HG03342 (cell line): ENCODE measurements around the gene RNU1-2.
"Not testable (repeated sequence)": the region's sequence is repeated elsewhere in the genome, so short reads cannot be mapped to it uniquely, and the experiment has no call there.

ENCODE experiments used
- ATAC-seq: cut with Tn5 transposase; IDR thresholded peaks from one replicate; pipeline ENCODE4 v1.9.1; 2021; ENCODE audit warnings: mild to moderate bottlenecking, moderate library complexity; ENCODE audit not compliant: unreplicated experiment

The RNU1-2 gene

DNA sequence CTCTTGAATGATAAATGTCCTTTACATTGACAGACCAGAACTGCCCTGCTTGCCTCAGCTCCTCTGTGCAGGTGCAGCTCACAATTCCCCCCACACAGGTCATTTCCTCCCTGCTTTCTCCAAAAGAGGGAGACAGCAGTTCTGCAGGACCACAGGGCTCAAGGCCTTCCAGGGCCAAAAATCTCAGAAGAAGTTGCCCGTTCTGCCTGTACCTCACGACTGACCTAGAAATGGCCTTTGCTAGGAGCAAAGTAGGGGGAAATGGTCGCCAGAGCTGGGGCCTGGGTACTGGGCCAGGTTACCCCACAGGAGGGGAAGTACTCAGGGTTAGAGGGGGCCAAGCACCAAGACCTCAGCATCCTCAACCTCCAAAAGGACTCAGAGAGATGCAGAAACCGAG is 11.1 kb downstream of the RNU1-2 start:
- no peak for ATAC-seq

DNA sequence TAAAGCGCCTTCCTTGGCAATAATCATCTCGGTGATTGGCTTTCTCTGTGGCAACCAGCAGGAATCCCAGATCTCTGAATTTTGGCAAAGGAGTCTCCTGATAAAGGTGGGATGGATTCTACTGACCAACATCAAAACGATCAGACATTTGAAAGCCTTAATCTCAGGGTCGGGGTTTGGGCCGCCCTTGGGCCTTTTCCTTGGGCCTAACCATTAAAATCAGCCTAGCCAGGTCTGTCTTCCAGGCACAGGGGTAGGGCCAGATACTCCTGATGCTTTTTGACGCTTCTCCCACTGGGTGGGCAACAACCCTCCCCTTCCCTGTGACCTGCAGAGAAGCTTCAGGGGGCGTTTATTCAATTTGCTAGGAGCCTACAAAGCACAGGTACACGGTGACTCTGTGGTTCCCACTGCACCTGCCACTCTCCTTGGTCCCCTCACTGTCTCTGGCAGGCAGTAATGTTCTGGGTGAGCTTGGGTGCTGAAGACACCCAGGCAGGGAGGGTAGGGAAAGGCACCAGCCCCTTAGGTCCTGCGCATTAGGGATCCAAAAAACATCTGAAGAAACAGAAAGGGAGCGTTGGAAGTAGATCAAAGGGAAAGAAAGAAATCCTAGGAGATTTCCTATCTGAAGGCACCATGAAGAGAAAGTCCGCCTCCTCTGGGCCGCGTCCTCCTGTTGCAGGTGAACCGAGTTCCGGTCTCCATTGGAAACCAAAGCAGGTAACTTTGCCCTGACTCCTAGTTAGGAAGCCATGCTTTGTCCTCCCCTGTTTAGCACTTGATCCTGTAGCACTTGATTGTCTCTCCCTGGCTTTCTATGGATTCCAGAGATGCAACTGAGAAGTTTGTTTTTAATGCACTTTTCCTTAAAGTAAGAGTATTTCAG is 12.3 kb downstream of the RNU1-2 start:
- no peak for ATAC-seq

DNA sequence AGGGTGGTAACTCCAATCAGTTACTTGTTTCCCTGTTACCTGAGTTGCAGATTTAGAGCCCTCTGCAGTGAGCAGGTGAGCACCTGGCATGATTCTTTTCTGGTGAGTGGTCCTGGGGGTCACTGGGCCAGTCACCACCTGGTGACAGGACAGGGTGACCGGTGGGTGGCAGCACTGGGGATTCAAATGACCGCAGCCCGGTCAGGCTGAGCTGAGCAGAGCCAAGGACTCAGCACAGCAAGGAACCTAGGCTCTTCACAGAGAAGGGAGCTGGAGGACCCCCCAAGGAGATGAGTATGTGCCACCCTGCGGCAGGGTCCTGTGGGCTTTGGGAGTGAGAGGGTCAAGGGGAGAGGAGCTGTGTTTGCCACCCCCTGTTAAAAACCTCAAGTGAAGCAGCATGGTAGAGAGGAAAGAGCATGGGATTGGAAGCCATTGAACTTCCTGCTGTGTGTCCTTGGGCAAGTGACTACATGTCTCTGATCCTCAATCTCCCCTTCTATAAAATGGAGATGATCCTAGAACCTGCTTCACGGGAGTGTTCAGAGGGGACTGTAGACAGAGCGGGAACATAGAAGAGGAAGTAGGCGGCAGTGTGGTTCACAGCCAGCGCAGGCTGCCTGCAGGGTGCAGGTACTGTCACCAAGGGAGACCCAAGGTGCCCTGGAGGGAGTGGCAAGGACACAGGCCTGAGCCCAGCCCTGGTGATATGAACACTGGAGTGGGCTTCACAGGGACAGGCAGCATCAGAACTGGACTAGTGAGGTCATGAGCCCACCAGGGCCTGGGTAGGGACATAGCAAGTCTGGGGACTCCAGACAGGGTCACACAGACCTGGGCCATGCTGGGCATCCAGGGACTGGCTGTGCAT is 16.3 kb downstream of the RNU1-2 start:
- ATAC-seq: not testable (repeated sequence)

DNA sequence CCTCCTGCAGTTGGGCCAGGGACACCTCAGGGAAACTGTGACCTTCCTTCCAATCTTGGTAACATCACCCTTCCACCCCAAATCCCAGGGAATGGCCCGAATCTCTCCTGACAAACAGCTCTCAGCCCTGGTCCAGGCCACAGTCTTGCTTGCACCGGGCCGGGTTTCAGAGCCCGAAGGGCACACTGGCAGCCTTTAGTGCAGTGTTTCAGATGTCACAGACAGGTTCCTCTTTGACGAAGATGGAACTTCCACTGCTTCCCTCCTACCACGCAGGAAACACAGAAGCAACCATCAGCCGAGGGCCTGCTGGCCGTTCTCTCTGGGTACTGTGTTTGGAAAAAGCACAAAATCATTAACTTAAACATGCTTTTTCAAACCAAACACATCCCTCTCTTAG is 17.0 kb downstream of the RNU1-2 start:
- not testable (repeated sequence) for ATAC-seq

DNA sequence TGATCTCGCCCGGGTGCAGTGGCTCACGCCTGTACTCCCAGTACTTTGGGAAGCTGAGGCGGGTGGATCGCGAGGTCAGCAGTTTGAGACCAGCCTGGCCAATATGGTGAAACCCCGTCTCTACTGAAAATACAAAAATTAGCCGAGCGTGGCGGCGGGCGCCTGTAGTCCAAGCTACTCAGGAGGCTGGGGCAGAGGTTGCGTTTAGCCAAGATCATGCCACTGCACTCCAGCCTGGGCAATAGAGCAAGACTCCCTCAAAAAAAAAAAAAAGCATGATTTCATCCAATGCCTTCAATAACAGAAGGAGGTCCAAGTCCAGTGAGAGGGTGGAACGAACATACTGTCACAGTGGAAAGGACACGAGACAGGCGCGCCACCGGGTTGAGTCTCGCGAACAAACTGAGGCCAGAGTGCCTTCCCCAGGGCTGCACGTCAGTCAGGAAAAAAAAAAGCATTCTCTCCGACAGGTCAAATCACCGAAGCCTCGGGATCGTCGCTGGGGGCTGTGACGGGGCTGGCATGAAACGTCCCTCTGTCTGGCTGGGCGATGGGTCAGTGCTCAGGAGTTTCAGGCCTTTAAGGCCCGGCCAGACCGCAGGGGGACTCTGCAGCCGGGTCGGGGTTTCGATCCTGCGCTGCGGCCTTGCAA is 17.5 kb downstream of the RNU1-2 start:
- ATAC-seq: no peak

DNA sequence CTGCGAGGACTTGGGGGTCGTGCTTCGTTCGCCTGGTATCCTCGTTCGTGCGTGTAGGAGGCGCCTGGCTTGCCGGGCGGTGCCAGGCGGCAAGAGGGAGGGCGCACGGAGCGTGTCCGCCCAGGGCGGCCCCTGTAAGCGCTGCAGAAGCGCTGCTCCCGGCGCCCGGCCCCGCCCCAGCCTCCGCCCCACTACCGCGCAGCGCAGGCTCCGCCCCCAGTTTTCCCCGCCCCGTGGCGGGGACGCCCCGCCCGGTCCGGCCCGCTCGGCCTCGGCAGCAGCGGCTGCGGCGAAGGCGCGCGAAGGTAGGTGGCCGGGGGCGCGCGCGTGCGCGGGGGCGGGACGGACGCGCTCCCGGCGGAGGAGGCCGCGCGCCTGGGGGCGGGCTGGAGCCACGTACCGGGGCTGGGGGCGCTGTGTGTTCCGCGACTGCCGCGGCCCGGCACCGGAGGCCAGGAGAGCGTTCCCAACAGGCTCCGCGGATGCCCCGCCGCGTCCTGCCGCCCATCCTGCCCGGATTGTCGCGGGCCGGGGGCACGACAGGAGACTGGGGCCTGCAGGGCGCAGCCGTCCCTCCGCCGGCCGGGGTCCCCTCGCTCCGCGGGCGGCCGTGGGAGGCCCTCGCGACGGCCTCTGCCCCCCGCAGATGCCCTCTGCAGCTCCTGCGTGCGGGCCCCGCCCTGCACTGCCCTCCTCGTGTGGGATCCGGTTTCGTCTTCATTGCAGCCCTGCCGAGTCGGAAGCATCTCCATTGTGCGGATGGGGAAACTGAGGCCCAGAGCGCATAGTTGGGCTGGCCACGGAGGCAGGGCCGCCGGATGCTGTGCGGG is 18.3 kb downstream of the RNU1-2 start:
- ATAC-seq: peak; percentile 83

DNA sequence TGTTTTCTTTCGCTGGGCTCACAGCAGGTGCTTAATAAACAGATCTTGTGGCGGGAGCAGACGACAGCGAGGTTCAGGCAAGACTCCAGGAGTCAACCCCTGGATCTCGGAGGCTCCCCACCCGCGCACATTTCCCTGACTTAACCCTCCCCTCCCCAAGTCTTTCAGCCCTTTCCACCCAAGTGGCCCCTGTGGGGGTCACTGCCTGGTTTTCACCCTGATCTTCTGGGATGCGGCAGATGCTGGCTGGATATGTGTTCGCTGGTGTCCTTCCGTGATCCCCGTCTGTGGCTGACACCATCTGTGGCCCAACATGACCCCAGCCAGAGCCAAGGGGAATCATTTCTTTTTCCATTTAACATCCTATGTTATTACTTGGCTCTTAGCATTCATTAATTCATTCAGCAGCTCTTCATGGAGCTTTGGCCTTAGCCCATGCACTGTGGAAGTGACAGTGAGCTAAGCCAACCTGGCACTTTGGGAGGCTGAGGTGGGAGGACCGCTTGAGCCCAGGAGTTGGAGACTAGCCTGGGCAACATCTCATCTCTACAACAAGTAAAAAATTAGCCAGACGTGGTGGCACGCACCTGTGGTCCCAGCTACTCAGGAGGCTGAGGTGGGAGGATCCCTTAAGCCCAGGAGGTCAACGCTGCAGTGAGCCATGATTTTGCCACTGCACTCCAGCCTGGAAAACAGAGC is 19.3 kb downstream of the RNU1-2 start:
- not testable (repeated sequence) for ATAC-seq

DNA sequence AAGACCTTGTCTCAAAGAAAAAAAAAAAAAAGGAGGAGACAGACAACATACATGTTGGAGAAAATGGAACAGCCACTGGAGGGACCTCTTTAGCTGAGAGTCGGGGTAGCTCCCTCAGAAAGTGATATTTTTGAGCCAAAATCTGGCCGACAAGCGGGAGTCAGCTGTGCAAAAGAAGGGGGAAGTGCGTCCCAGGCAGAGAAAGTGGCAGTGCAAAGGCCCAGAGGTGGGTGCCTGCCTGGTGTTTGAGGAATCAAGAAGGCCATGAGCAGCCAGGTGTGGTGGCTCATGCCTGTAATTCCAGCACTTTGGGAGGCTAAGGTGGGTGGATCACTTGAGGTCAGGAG is 19.8 kb downstream of the RNU1-2 start:
- ATAC-seq: no peak

DNA sequence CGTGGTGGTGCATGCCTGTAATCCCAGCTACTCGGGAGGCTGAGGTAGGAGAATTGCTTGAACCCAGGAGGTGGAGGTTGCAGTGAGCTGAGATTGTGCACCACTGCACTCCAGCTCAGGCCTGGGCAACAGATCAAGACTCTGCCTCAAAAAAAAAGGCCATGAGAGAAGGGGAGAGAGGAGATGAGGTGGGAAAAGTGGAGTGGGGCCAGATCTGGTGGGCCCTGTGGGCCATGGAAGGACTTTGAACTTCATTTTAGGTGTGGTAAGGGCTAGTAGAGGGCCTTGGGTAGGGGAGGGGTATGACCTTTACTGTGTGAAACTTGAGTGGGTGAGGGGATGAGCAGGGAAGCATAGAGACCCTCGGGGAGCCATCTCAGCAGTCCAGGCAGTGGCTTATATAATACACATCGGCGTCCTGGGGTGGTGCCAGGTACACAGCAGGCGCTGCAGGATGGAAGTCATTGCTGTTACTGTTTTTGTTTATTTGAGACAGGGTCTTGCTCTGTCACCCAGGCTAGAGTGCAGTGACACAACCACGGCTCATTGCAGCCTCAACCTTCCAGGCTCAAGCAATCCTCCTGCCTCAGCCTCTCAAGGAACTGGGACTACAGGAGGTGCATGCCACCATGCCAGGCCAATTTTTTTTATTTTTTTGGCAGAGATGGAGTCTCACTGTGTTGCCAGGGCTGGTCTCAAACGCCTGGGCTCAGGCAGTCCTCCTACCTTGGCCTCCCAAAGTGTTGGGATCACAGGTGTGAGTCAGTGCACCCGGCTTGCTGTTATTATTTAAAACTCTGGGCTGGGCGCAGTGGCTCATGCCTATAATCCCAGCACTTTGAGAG is 20.5 kb downstream of the RNU1-2 start:
- ATAC-seq: not testable (repeated sequence)

DNA sequence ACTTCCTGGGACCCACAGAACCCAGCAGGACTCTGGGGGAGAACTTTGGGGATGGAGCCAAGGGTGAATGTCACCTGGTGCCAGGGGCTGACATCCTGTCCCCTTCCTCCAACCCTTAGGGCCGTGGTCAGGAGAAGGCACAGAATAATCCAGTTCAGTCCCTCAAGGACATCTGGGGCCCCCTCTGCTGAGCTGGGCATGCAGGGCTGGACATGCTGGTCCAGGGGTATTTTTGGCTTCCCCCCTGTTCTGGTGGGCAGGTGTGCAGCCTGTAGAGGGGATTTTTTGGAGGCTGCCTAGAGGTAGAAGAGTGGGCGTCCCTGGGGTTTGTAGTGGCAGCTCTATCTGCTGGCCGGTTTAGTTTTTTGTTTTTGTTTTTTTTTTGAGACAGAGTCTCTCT is 22.6 kb downstream of the RNU1-2 start:
- no peak for ATAC-seq

DNA sequence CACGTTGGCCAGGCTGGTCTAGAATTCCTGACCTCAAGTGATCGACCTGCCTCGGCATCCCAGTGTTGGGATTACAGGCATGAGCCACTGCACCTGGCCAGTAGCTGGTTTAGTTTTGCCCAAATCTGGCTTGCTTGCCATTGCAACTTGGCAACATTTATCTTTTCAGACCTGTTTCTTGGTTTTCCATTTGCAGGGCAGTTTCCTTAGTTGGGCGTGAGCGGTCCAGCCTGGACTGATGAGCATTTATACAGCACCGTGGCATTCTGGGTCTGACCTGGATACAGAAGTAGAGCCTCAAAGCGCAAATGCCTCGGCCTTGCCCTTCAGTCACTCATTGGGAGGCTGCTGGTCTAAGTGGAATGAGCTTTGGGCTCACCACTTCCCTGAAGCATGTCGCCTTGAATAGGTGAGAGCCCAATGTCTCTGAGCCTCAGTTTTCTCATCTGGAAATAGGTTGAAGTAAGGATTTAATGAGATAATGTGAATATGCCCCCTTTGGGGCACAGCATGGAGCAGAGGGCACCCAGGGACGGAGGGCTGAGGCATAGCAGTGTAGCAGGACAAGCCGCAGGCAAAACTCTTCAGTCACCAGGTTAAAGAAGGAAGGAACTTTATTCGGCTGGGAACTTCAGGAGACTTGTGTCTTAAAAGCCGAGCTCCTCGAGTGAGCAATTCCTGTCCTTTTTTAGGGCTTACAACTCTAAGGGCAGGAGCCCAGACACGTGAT is 23.3 kb downstream of the RNU1-2 start:
- ATAC-seq: not testable (repeated sequence)

DNA sequence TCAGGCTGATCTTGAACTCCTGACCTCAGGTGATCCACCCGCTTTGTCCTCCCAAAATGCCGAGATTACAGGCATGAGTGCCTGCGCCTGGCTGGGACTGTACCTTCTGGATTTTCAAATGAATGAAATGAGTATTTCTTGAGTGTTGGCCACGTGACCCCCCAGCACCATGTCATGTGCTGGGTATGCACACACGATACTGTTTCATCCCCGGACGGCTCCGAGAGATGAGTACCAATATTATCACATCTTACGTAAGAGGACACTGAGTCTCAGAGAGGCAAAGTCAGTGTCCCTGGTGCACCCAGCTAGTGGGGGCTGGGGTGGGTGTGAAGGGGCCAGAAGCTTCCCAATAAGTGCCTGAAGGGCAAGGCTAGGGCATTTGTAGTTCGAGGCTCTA is 25.2 kb downstream of the RNU1-2 start:
- ATAC-seq: no peak

DNA sequence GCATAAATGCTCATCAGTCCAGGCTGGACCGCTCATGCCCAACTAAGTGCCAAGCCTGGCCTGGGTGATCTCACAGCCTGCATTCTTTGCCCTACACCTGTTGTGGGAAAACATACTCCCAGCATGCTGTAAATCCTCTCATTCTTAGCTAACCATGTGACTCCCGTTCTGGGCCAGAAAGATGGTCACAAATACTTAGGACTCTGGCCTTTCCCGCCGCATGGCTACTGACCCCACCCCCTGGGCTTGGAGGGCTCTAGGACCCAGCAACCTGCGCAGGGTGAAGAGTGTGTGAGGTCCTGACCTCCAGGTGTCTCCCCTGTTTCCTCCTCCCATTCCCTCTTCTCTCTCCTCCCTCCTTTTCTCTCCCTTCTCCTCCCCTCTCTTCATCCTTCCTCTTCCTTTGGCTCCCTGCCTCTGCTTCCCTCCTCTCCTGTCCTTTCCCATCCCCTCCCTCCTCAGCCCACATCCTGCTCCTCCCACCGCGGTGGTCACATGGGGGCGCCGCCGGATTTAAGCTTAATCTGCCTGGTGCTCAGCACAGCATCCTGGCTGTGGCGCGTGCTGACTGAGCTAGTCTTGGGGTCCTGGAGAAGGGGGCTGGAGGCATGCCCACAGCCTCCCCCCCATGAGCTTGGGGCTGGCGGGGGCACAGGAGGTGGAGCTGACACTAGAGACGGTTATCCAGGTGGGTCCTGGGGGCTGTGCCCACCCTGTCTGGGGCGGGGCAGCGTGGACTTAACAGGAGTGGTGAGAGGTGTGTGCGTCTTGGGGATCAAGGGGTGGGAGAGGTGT is 25.8 kb downstream of the RNU1-2 start, which contains the start of gene CROCC:
Gene CROCC, plus strand, starts transcription at position 541 of the 795 bp plus-strand sequence. Its CDS starts 88 bp downstream, at position 629.
- no peak for ATAC-seq

DNA sequence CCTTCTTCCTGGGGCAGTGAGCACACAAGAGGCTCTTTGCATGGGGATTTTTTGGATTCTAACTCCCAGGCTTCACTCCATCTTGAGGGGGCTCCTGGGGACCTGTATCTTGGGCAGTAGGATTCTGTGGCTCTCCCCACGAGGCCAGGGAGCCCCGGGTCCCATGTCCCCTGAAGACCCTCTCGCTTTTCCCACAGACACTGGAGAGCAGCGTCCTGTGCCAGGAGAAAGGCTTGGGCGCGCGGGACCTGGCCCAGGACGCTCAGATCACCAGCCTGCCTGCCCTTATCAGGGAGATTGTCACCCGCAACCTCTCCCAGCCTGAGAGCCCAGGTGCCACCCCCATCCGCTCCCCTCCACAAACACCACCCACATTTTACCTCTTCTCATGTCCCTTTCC is 26.7 kb downstream of the RNU1-2 start:
- ATAC-seq: no peak

DNA sequence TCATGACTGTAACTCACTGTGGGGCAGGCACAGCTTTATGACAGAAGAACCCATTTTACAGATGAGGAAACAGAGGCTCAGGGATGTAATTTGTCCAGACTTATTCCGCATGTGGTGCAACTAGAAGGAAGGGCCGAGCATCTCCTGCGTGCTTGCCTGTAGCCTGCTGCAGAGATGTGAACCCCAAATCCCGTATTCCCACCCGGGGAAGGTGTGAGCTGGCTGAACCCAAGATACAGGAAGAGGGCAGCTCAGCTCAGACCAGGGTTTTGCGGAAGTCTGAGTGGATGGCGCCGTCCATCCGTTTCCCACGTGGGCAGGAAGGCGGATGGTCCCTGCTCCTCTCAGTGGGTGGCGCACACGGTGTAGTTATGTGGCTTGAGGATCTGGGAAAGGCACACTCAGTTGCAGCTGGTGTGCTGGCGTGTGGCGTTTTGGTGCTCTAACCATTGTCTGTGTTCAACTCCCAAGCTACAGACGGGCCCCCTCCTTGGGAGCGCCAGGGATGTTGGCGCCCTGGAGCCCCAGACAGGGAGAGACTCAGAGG is 27.2 kb downstream of the RNU1-2 start:
- no peak for ATAC-seq

DNA sequence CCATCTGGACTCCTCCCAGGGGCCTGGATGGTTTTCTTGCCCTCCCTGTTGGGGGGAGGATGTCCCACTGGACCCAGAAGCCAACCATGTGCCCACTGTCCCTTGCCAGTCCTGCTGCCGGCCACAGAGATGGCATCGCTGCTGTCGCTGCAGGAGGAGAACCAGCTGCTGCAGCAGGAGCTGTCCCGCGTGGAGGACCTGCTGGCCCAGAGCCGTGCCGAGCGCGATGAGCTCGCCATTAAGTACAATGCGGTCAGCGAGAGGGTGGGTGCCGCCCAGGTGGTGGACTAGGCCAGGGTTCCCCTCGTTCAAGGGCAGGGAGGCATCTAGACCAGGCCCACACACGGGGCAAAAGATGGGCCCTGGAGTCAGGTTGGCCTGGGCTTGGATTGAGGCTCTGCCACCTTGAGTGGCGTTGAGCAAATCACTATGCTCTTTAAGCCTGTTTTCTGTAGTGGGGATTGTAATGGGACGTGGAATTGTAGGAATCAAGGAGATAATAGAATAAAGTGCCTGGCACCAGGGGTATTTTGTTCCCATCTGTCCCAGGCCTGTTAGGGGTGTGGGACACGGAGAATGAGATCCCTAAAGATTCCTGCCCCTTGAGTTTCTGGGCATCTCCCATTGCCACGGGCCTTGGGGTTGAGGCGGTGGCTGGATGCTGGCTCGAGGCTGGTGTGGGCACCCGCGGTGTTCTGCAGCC is 28.6 kb downstream of the RNU1-2 start:
- no peak for ATAC-seq
